ENCODE data around the gene LRRC4. TPM values are rescaled to one million over a fixed set of nuclear protein-coding genes. Genes with fewer than 3 reads are reported as not detected.

LRRC4 gene
- total RNA-seq, 4 donors from 2014 or later: 0.08 to 0.74 (median 0.32) TPM; not detected in 1

- H3K4me3 ChIP-seq (ENCODE audit: low read depth, poor library complexity, severe bottlenecking): no peak overlapping the region
- TF ChIP-seq CTCF (IDR thresholded peaks at IDR 0.05) (no peak), POLR2A (IDR thresholded peaks at IDR 0.05) (no peak)
- WGBS, 2 donors: 97% methylated on average over 17 of the region's 17 CpGs
- DNase-seq (ENCODE audit: low spot score in 2 of 2): no peak
- intact Hi-C loops (cut with DNase I; ENCODE audit: low total_unique reads): no loop called here
Observed at GRCh38 chr7:128029405-128029995, 1.7 kb downstream of the LRRC4 start.

GRCh38 chr7:128027485-128027980, 3.7 kb downstream of the LRRC4 start:
- intact Hi-C loops (cut with DNase I; ENCODE audit: low total_unique reads): no loop called here
- H3K4me3 ChIP-seq (ENCODE audit: low read depth, poor library complexity, severe bottlenecking): no peak overlapping the region
- 74 to 82% methylated on average over 4 of the region's 4 CpGs for WGBS, 2 donors

GRCh38 chr7:128026551-128026950, 4.7 kb downstream of the LRRC4 start:
- DNase-seq (ENCODE audit: low spot score in 2 of 2): no peak
- no peak overlapping the region for H3K4me3 ChIP-seq (ENCODE audit: low read depth, poor library complexity, severe bottlenecking)

More at GRCh38 chr7:128027485-128027980, 3.7 kb downstream of the LRRC4 start:
- no peak for TF ChIP-seq POLR2A (IDR thresholded peaks at IDR 0.05)
- TF ChIP-seq CTCF (IDR thresholded peaks at IDR 0.05): no peak
- no peak for DNase-seq (ENCODE audit: low spot score in 2 of 2)

GRCh38 chr7:128025819-128026218, 5.4 kb downstream of the LRRC4 start:
- WGBS, 2 donors: 82 to 85% methylated on average over 2 of the region's 2 CpGs
- no peak overlapping the region for H3K4me3 ChIP-seq (ENCODE audit: low read depth, poor library complexity, severe bottlenecking)
- TF ChIP-seq CTCF (IDR thresholded peaks at IDR 0.05) (no peak), POLR2A (IDR thresholded peaks at IDR 0.05) (no peak)
- DNase-seq (ENCODE audit: low spot score in 2 of 2): no peak
- intact Hi-C loops (cut with DNase I; ENCODE audit: low total_unique reads): no loop called here

More at GRCh38 chr7:128026551-128026950, 4.7 kb downstream of the LRRC4 start:
- WGBS, 2 donors: 75 to 80% methylated on average over 2 of the region's 2 CpGs
- TF ChIP-seq POLR2A (IDR thresholded peaks at IDR 0.05): no peak
- no peak for TF ChIP-seq CTCF (IDR thresholded peaks at IDR 0.05)
- intact Hi-C loops (cut with DNase I; ENCODE audit: low total_unique reads): no loop called here

GRCh38 chr7:128025380-128025779, 5.9 kb downstream of the LRRC4 start:
- TF ChIP-seq POLR2A (IDR thresholded peaks at IDR 0.05) (no peak), CTCF (IDR thresholded peaks at IDR 0.05) (no peak)
- DNase-seq (ENCODE audit: low spot score in 2 of 2): no peak
- intact Hi-C loops (cut with DNase I; ENCODE audit: low total_unique reads): no loop called here
- H3K4me3 ChIP-seq (ENCODE audit: low read depth, poor library complexity, severe bottlenecking): no peak overlapping the region
- 73 to 75% methylated on average over 6 of the region's 6 CpGs for WGBS, 2 donors

- WGBS, 2 donors: 88 to 95% methylated on average over 3 of the region's 3 CpGs
- intact Hi-C loops (cut with DNase I; ENCODE audit: low total_unique reads): no loop called here
Observed at GRCh38 chr7:128024151-128024550, 7.1 kb downstream of the LRRC4 start.

More at GRCh38 chr7:128024151-128024550, 7.1 kb downstream of the LRRC4 start:
- no peak overlapping the region for H3K4me3 ChIP-seq (ENCODE audit: low read depth, poor library complexity, severe bottlenecking)
- no peak for TF ChIP-seq CTCF (IDR thresholded peaks at IDR 0.05)
- no peak for TF ChIP-seq POLR2A (IDR thresholded peaks at IDR 0.05)
- no peak for DNase-seq (ENCODE audit: low spot score in 2 of 2)

Measured in lower leg skin (tissue), 4 donors.